Activated T-cell treated with anti-CD3 and anti-CD28 coated beads for 1 hour (primary cell): ENCODE data around the gene CDK18.

Experiments used
- DNase-seq: peaks from one replicate; pipeline ENCODE4 v3.0.0-alpha.2; 2020; ENCODE audit warnings: low read depth

Gene CDK18

DNA sequence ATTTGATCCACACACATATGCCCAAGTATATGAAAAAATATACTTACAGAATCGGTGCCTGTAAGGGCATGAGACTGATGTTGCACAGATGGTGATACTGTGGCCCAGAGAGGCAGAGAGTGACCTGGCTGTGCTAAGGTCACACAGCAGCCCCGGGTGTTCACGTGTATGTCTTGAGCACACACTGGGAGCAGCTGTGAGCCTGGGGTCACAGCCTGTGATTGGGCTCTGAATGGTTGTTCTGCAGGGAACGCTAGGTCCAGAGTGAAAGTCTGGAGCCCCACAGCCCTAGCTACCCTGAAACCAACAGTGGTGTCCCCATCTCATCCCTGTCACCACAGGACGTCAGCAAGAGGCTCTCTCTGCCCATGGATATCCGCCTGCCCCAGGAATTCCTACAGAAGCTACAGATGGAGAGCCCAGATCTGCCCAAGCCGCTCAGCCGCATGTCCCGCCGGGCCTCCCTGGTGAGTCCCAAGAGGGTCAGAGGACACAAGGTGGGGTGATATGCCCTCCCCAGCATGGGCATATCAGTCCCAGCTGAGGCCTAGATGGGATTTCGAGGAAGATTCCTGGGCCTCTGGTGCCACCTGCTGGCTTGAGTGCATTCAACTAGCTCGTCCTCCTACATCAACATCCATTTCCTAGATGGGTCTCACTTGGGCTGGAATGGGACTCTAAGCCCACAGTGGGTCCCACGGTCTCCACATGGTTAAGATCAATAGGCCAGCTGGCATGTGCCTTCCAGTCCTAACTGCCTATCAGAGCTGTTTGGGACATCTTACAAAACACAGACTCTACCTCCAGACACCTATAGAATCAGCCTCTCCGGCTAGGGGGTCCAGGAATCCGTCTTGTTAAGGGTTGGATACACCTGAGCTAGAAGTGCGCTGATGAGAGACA, 19.7 kb downstream of the CDK18 start:
- peak; percentile 67 for DNase-seq

DNA sequence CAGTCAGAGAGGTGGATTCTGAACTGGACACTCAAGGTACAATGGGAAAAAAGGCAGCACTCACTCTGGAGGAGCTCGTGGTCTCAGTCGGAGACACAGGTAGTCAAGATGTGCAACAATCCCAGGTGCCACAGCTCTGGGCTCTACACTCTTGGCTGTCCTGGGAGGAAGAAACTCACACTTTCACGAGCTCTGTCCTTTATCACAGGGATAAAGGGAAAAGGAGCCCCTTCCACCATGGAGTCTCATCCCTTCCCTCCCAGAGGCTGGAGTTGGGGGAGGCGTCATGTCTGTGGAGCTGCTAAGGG, 20.3 kb downstream of the CDK18 start:
- no peak for DNase-seq

DNA sequence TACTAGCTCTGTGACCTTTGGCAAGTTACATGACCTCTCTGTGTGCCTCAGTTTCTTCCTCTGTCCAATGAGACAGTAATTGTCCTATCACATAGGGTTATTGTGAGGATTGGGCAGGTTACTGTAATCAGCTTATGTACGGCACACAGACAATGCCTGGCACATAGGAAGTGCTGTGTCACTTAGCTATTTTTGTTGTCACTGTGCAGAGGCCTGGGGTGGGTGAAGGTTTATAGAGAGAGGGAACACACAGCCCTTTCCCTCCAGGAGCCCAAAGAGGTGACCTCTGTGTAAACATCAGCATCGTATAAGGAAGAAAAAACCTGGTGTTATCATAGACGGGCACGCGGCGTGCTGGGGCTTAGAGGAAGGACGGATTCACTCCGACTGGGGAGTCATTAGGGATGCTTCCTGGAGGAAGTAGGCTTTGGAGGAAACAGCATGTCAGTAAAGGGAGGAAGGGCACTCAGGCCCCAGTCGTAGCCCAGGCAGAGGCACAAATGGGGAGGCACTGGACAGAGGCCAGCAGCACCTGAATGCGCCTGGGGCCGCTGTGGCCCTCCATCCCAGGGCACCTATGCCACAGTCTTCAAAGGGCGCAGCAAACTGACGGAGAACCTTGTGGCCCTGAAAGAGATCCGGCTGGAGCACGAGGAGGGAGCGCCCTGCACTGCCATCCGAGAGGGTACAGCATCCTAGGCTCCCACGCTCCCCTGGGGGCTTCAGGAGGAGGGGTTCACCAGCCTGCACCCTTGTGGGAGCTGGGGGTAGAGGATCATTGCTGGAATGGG, 21.2 kb downstream of the CDK18 start:
- no peak for DNase-seq

DNA sequence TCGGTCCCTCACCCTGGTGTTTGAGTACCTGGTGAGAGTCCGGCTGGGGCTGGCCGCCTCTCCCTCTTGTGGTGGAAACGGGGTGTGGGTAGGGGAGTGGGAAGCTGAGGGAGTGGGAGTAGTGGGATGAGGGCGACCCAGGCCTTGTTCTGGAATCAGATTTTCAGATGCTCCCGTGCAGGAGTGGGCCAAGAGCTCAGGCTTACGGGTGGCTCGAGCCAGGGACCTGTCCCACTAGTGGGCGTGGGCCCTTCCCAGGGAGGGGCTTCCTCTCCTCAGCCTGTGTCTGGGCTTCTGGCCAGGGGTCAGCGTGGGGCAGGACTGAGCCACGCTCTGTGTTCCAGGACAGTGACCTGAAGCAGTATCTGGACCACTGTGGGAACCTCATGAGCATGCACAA, 22.0 kb downstream of the CDK18 start:
- DNase-seq: no peak

DNA sequence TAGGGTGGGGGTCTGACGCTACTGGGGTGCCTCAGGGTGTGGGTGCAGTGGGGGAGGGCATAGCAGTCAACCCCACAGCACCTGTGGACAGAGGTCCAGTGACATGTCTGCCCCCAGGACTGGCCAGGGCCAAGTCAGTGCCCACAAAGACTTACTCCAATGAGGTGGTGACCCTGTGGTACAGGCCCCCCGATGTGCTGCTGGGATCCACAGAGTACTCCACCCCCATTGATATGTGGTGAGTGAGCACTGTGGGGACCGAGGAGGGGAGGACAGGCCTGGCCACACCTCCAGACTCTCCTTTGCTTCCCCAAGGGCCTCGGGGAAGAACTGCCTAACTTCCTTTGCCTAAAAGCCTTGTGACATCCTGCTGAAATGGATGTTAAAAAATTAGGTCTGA, 23.5 kb downstream of the CDK18 start:
- no peak for DNase-seq

DNA sequence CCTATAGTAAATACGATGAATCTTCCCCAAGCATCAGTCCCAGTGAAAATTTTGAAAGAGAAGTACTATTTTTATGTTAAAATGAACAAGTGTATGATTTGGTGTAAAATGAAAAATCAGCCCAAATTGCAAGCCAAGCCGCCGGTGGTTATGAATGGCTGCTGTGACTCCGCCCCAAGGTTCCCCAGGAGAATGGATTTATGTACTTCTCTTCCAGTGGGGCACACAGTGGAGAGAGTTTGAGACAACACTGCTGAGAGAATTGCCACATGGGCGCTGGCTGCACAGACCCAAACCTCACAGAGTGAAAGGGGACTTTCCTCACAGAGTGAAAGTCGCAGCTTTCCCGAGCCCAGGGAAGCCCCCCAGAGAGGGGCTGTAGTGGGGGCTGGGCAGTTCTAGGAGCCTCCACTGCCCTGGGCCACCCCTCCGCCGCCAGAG, 24.0 kb downstream of the CDK18 start:
- DNase-seq: no peak

DNA sequence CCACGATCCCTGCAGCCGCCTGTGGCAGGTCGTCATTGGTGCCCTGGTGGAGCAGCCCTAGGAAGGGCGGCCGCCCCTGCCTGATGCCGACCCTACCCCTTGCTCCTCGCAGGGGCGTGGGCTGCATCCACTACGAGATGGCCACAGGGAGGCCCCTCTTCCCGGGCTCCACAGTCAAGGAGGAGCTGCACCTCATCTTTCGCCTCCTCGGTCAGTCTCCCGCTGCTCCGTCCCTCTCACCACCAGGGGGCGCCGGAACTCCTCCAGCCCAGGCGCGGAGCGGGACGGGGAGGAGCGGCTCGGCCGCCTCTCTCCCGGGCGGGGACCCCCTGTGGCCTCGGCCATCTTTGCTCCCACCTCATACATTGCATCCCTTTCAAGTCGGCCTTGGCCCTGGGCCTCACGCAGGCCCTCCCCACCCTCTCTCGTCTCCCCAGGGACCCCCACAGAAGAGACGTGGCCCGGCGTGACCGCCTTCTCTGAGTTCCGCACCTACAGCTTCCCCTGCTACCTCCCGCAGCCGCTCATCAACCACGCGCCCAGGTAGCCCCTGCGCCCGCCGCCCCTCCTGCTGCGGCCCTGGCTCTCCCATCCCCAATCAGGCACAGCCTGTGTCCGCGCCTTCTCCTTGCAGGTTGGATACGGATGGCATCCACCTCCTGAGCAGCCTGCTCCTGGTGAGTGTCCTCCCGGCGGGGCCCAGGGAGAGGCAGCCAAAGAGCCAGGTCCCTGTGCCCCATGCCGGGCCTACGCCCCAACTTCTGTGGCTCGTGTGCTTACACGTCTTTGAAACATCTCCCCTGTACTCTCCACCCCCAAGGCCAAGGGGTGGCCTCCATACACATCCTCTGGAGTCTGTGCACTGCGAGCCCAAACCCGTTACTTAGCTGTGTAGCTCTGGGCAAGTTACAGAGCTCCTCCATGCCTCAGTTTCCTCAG, 24.7 kb downstream of the CDK18 start:
- peak; percentile 92 for DNase-seq

DNA sequence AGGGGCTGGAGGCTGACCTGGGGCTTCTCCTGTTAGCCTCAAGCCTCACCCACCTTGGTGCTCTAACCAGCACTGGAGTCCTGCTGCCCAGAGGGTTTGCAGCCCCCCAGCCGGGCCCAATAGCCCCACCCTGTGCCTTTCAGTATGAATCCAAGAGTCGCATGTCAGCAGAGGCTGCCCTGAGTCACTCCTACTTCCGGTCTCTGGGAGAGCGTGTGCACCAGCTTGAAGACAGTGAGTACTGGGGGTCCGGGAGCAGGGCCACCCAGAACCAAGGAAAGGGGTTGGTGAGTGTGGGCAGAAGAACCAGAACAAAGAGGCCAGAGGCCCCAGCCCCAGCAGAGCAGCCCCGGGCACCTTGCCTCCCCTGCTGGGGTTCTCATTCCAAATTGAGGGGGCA, 25.6 kb downstream of the CDK18 start:
- no peak for DNase-seq

DNA sequence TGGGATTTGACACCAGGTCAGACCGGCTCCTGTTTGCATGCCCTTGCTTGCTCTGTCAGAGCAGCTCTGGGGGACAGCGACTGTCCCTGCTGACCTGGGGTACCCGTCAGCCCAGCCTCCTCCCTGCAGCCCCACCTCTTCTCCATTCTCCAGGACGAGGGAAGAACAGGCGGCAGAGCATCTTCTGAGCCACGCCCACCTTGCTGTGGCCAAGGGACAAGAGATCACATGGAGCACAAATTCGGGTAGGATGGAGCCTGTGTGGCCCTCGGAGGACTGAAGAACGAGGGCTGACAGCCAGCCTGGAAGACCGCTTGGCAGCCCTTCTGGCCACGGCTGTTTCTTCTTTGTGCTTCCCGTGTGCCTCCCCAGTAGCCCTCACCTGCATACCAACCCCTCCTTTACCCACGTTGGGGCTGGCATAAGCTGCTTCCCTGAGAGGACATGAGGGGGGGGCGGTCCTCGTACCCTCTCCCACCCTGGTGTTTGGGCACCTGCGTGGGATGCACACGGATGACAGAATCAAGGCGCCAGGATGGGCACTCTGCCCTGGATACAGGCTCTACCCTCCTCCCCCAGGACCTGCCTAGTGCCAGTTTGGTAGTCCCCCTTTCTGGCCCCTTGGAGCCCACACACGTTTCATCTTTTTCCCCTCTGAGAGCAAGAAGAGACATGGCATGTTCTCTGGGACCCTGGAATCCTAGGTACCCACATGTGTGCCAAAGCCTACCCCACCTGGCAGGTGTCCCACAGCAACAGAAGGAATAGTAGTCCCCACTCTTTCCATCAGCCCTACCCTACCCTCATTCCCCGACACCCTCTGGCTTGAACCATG, 26.9 kb downstream of the CDK18 start:
- no peak for DNase-seq

DNA sequence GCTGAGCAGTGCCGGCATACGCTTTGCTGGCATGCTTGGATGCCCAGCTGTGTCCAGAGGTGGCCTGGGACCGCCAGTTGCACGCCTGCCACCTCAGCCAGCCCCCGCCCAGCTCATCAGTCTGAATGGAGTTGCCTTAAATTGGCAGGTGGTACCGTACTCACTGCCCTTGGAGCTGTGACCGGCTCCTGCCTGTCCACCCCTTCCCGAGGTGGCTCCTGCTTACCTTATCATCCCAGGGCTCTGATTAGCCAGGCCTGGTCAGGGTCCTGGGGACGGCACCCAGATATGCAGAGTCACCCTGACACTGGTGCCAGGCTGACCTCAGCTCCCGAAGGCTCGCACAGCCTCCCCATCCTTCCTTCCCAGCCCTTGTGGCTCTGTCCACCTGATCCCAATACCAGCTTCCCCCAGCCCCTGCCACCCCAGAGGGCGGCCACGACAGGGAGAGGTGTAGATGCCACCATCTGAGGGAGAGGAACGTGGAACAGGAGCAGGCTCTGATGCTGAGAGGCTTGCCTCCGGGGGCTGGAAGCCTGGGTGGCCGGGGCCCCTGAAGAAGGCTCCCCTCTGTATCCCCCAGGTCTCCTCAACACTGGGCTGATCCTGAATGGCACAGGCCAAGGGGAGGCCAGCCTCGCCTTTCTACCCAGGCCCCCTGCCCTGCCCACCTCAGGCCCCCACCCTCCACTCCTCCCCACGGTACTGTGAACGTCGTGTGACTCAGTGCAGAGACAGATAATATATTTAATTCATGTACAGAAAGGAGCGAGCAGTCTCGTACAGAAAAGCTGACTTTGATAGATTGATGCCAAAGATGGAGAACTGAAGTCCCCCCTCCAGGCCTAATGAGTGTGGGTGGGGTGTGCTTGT, 27.8 kb downstream of the CDK18 start:
- DNase-seq: no peak

DNA sequence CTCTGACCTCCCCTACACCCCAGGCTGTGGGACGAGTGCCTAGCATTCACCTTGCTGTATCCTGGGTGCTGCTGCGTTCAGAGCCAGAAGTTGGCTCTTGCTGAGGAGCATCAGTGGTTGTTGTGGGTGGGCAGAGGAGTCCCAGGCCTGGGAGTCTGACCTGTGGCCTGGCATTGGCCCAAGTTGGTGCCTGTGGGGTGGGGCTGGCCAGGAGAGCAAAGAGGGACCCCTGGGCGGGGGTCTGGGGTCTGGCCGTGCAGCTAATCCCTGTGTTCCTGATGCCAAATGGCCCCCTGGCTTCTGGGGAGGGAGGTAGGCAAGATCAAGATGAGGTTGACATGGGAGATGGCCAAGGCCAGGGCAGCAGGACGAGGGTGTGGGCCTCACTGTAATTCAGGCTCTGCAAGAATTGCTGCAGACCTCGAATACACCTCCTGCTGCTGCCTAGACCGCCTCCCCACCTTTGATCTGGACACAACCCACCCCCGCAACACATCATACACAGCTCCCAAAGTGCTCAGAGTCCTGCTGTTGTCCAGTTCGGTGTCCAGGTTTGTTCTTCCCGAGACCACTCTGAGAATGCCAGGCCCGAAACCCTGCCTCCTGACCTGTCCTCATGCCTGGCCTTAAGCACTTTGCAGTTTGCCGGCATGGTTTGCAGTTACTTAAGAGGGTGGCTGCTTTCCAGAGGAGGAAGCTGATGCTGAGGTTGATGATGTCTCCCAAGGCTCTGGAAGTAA, 28.7 kb downstream of the CDK18 start:
- DNase-seq: no peak

DNA sequence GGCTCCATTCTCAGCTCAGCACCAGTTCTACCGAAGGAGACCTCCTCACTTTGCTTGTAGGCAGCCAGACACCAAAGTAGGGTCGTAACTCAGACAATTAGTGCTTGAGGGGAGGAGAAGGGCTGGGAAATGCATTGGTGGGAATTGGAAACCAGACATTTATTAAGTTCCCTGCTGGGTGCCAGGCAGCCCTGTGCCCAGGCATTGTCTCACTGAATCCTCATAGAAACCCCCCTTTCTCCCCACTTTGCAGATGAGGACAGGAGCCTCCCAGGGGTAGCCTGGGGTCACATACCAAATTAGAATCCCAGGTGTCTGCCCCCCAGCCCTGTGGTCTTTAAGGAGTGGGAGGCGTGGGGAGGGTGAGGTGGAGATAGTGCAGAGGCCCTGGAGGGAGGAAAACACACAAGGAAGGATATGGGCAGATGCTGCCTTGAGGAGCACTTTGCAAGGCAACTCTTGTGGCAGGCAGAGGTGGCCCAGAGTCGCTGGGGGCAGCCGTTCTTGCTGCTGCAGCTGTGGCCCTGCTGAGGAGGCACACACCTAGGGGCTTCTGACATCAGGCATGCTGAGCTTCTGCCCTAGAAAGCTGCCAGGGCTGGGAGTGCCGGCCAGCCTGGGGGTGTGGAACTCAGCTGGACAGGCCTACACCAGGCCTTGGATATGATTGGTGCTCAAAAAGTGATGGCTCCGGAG, 29.4 kb downstream of the CDK18 start:
- DNase-seq: no peak

DNA sequence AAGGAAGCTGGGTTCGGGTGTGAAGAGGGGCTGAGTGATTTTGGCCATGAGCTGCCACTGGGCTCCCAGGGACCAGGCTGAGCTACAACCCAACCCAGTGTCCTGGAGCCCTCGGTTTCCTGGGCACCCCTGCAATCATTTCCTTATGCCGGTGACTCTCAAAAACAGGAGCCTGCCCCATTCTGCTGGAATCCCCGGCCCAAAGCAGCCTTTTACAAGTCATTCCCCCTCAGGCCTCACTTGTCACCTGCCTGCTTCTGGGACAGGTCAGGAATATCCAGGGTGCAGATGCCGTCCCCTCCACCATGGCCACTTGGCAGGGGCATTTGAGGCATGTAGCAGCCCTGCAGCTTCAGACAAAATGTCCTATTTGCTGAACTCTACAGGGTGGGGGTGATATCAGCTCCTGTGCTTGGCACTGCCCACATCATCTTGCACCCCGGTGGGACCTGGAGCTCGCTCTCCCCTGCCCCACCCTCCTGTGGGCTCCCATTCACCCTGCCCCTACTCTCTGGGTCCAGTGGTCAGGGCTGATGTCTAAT, 30.0 kb downstream of the CDK18 start:
- DNase-seq: no peak

DNA sequence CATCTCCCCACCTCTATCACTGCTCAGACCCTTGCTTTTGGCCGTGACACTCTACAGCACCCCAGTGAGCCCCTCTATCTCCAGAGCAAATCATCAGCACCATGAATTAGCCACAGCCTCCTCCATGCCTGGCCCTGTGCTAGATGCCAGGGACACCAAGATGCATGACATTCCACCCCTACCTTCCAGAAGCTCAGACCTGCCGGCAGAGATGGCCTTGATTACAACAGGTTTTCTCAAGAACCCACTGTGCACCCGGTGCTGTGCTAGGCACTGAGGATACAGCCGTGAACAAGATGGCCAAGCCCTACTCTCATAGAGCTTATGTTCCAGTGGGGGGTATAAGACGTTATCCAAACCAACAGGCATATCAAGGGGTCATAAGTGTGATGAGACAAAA, 30.6 kb downstream of the CDK18 start:
- no peak for DNase-seq

DNA sequence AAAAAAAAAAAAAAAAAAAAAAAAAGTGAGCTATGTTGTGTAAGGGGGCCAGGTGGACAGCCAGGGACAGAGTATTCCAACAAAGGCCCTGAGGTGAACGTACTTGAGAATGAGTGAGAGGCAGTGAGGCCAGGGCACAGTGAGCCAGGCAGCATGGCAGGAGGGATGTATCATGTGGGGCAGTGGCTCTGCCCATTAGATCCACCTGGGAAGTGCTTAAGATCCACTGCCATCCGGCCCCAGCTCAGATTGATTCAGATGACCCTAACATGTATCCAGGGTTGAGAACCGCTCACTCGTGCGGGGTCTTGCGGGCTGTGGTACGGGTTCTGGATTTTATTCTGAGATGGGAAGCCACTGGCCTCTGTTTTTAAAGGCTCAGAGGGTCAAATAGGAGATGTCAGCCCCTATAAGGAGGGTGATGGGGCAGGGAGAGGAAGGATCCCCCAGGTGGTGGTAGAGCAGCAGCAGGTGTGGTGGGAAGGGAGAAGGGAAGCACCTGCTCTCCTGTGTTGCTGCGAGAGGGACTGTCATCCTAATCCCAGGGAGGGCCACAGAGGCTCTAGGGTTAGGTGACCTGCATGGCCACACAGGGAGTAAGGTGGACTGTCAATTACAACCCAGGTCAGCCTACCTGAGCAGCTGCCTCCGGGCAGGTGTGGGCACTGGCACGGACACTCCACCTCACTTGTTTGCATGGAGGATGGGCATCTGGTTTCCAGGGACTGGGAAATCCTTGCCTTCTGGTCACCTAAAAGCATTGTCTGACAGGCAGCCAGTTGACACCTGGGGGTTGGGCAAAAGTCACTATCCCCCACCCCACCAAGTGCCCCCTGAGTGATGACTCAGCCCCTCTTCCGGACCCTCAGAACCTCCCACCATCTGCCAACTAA, 31.6 kb downstream of the CDK18 start:
- DNase-seq: no peak

DNA sequence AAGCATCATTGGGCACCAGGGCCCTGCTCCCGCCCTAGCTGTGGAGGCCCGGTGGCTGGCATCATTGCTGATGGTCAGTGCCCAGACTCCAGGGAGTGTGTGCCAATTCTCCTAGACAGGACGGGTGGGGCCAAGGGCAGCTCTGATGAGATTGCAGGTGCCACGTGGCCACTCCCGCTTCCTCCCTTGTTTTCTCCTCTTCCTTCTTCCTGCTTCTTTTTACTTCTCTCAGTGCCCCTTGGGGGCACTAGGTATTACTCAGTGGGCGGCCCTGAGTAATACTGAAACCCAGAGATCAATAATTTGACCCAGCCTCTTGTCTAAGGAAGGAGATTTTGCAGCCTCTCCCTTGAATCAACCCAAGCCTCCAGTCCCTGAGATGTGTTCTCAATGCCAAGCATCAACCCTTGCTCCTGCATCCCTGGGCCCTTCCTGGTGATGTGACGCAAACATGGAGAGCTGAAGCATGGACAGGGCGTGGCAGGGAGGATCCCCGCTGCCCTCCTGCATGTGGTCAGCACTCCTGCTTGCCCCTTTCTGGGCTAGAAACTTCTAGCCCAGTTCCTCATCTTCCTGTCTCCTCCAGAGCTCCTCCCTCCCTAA, 32.4 kb downstream of the CDK18 start:
- no peak for DNase-seq

DNA sequence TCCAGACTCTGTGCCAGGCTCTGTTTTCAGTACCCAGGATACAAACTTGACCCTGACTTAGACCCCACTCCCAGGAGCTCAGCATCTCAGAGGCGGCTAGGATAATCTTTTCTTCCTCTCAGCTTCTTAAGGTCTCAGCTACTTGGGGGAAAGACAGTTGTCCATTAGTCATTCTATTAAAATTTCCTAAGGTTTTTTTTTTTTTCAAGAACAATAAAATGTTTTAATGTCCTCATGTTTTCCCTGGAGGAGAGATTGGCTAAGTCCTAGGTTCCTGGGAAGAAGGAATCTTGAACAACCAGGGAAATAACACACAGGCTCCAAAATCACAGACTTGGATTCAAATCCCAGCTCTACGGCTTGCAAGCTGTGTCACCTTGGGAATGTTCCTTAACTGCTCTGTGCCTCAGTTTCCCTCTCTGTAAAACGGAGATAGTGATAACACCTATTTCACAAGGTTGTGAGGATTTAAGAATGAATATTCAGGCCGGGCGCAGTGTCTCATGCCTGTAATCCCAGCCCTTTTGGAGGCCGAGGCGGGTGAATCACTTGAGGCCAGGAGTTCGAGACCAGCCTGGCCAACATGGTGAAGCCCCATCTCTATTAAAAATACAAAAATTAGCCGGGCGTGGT, 33.0 kb downstream of the CDK18 start:
- no peak for DNase-seq
